Ovary (tissue), 3 donors: Measurements from ENCODE around the gene DCAF4.

Experiments
- CTCF ChIP-seq, 3 donors: fragments of 450-650 bp in 2 of 3; fragments of 200-600 bp in 1 of 3; IDR thresholded peaks; one replicate each; pipeline versions ENCODE4 v1.5.1 to v1.8.0; 2016 to 2022; ENCODE audit warnings: antibody characterized with exemption in 3 of 3, mild to moderate bottlenecking in 1 of 3
- POLR2A ChIP-seq: fragments of 450-650 bp; IDR thresholded peaks from one replicate; pipeline ENCODE4 v1.6.1; 2017; ENCODE audit warnings: antibody characterized with exemption, mild to moderate bottlenecking, moderate library complexity
- donor health status: DM: no; HTN: no; CAD: no.

DNA sequence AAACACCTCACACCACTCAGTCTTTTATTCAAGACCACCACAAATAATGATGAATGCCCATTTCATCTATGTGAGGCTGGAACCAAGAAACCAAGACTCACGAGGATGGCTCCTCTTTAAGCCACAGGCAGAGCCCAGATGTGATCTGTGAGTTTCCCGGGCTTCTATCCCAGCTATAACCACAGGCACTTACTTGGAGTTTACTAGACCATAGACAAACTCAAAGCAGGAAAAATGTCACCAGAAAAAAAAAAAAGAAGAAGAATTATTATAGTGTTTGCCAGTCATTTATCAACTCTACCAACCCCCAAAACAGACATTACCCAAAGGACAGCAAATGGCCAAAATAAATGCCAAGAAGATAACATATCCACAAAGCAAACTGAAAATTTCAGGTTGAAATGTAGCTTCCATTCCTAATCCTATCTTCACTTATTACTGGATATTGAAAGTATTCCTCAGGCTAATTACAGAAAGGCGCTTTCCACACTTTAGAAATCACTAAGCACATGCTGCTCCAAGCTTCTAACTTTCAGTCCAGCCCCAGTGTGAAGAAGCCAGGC, 56.0 kb downstream of the DCAF4 start:
- TF ChIP-seq POLR2A (no peak), CTCF (IDR thresholded peaks at IDR 0.05) (no peak)
